Skeletal muscle satellite cell (primary cell): ENCODE measurements around the gene GGA1.

Source experiments
- H3K27me3 ChIP-seq: 2 replicates; pipeline ENCODE4 v1.7.0; 2013; ENCODE audit warnings: low read length; ENCODE audit not compliant: control insufficient read depth, insufficient read depth
- H3K36me3 ChIP-seq: 2 replicates; pipeline ENCODE4 v1.7.0; 2013; ENCODE audit warnings: mild to moderate bottlenecking, control low read depth, low read length; ENCODE audit not compliant: insufficient read depth
- H3K4me1 ChIP-seq: 2 replicates; pipeline ENCODE4 v1.7.0; 2013; ENCODE audit warnings: low read length; ENCODE audit not compliant: control insufficient read depth, insufficient read depth
- H3K4me2 ChIP-seq: 2 replicates; pipeline ENCODE4 v1.7.0; 2013; ENCODE audit warnings: mild to moderate bottlenecking, low read length
- H3K4me3 ChIP-seq: 2 replicates; pipeline ENCODE4 v1.7.0; 2013; ENCODE audit warnings: low read length
- H3K9ac ChIP-seq: 2 replicates; pipeline ENCODE4 v1.7.0; 2013; ENCODE audit warnings: mild to moderate bottlenecking, low read depth, low read length, moderate library complexity
- H3K9me3 ChIP-seq: replicated peaks from 2 replicates; pipeline ENCODE4 v1.7.0; 2013; ENCODE audit warnings: mild to moderate bottlenecking, control low read depth, low read length

Gene GGA1

GRCh38 chr22:37565830-37566229, 42.8 kb upstream of the GGA1 start:
- no peak overlapping the region for H3K4me3 ChIP-seq
- H3K36me3 ChIP-seq = peaks cover 63% of the 10 kb centered on the region
- H3K4me1 ChIP-seq = peaks cover 45% of the 10 kb centered on the region
- H3K27me3 ChIP-seq = no peaks in the 10 kb centered on the region
- H3K4me2 ChIP-seq = no peak overlapping the region
- H3K9ac ChIP-seq = no peak overlapping the region
- H3K9me3 ChIP-seq = no peaks in the 10 kb centered on the region

- peaks cover 45% of the 10 kb centered on the region for H3K4me1 ChIP-seq
These were observed 42.3 kb upstream of the GGA1 start for GRCh38 chr22:37566329-37566837.

GRCh38 chr22:37566903-37567798, 41.5 kb upstream of the GGA1 start:
- Histone ChIP-seq H3K4me2 (no peak overlapping the region), H3K4me3 (no peak overlapping the region), H3K27me3 (no peaks in the 10 kb centered on the region), H3K4me1 (peaks cover 41% of the 10 kb centered on the region), H3K9ac (no peak overlapping the region), H3K36me3 (peaks cover 59% of the 10 kb centered on the region), H3K9me3 (no peaks in the 10 kb centered on the region)

More at GRCh38 chr22:37566329-37566837, 42.3 kb upstream of the GGA1 start:
- Histone ChIP-seq H3K9ac (no peak overlapping the region), H3K4me2 (no peak overlapping the region), H3K4me3 (no peak overlapping the region), H3K36me3 (peaks cover 63% of the 10 kb centered on the region), H3K9me3 (no peaks in the 10 kb centered on the region), H3K27me3 (no peaks in the 10 kb centered on the region)

- Histone ChIP-seq H3K36me3 (peaks cover 57% of the 10 kb centered on the region), H3K9me3 (no peaks in the 10 kb centered on the region), H3K4me1 (peaks cover 33% of the 10 kb centered on the region), H3K4me3 (no peak overlapping the region), H3K9ac (no peak overlapping the region), H3K4me2 (no peak overlapping the region), H3K27me3 (no peaks in the 10 kb centered on the region)
These were observed 40.6 kb upstream of the GGA1 start for GRCh38 chr22:37568012-37568411.

- H3K4me1 ChIP-seq = peaks cover 29% of the 10 kb centered on the region
- no peaks in the 10 kb centered on the region for H3K9me3 ChIP-seq
- no peak overlapping the region for H3K4me2 ChIP-seq
- no peaks in the 10 kb centered on the region for H3K27me3 ChIP-seq
- peaks cover 57% of the 10 kb centered on the region for H3K36me3 ChIP-seq
- H3K9ac ChIP-seq = no peak overlapping the region
- H3K4me3 ChIP-seq = no peak overlapping the region
These were observed 40.1 kb upstream of the GGA1 start for GRCh38 chr22:37568448-37569008.

- no peaks in the 10 kb centered on the region for H3K9me3 ChIP-seq
- no peak overlapping the region for H3K4me2 ChIP-seq
- H3K4me1 ChIP-seq = peaks cover 22% of the 10 kb centered on the region
- H3K36me3 ChIP-seq = peaks cover 51% of the 10 kb centered on the region
- H3K27me3 ChIP-seq = no peaks in the 10 kb centered on the region
- H3K9ac ChIP-seq = no peak overlapping the region
- H3K4me3 ChIP-seq = no peak overlapping the region
These were observed 39.4 kb upstream of the GGA1 start for GRCh38 chr22:37569009-37569920.

- no peak overlapping the region for H3K4me3 ChIP-seq
- peaks cover 22% of the 10 kb centered on the region for H3K4me1 ChIP-seq
- no peaks in the 10 kb centered on the region for H3K27me3 ChIP-seq
- H3K4me2 ChIP-seq = no peak overlapping the region
- H3K36me3 ChIP-seq = peaks cover 51% of the 10 kb centered on the region
- H3K9ac ChIP-seq = no peak overlapping the region
- no peaks in the 10 kb centered on the region for H3K9me3 ChIP-seq
These were observed 38.5 kb upstream of the GGA1 start for GRCh38 chr22:37569921-37570660.

- Histone ChIP-seq H3K9me3 (no peaks in the 10 kb centered on the region), H3K36me3 (peaks cover 50% of the 10 kb centered on the region), H3K4me3 (no peak overlapping the region), H3K4me2 (no peak overlapping the region), H3K27me3 (no peaks in the 10 kb centered on the region), H3K9ac (no peak overlapping the region), H3K4me1 (peaks cover 19% of the 10 kb centered on the region)
These were observed 38.0 kb upstream of the GGA1 start for GRCh38 chr22:37570661-37570976.

DNA sequence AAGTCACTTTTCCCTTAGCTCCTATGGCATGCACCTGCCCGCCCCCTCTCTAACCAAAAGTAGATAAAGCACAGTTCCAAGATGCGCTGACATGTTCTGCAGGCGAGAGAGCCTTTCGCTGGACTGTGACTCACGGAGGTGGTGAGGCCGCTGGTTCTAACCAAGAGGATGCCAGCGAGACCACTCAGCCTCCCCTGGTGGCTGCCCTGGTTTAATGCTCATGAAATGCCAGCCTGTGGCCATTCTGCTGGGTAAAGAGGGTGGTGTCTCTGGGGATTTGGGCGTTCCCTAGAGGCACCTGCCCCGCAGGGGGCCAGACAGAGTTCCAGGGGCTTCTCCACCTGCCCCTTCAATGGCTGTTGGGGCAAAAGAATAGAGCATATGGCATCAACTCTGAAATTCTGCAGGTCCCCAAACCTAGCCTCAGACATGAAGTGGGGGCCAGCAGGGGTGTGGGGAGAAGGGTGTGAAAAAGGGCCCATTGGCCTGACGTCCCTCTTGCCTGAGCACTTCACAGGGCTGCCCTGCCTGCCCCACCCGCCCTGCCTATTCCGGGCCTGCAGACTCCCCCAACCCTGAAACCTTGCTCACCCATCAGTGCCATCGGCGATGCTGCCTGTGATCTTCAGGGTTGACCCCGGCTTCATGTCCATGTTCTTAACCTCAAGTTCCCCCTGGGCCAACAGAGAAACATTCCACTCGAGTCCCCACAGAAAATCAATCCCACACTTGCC, 37.2 kb upstream of the GGA1 start:
- no peak overlapping the region for H3K4me2 ChIP-seq
- H3K4me1 ChIP-seq = peaks cover 11% of the 10 kb centered on the region

GRCh38 chr22:37571992-37572373, 36.7 kb upstream of the GGA1 start:
- Histone ChIP-seq H3K4me3 (no peak overlapping the region), H3K4me1 (peaks cover 7% of the 10 kb centered on the region), H3K36me3 (peaks cover 36% of the 10 kb centered on the region), H3K9me3 (no peaks in the 10 kb centered on the region), H3K9ac (no peak overlapping the region), H3K27me3 (no peaks in the 10 kb centered on the region), H3K4me2 (no peak overlapping the region)

More for the DNA sequence above, 37.2 kb upstream of the GGA1 start:
- peaks cover 42% of the 10 kb centered on the region for H3K36me3 ChIP-seq
- no peak overlapping the region for H3K4me3 ChIP-seq
- H3K27me3 ChIP-seq = no peaks in the 10 kb centered on the region
- H3K9ac ChIP-seq = no peak overlapping the region
- no peaks in the 10 kb centered on the region for H3K9me3 ChIP-seq
